Colonic mucosa (tissue), 4 donors: ENCODE measurements around the gene SYT2. TPM values are rescaled to one million over a fixed set of nuclear protein-coding genes. Genes with fewer than 3 reads are reported as not detected.
A peak's percentile ranks its signal among the peaks of the same experiment; 100 is the strongest.

Experiments
- DNase-seq: peaks from one replicate; pipeline ENCODE4 v3.0.0-alpha.2; 2020
- H3K27ac ChIP-seq: fragments of 200-600 bp; one replicate; pipeline ENCODE4 v1.8.0; 2021
- H3K27me3 ChIP-seq: fragments of 200-600 bp; one replicate; pipeline ENCODE4 v1.8.0; 2021
- H3K36me3 ChIP-seq: fragments of 200-600 bp; one replicate; pipeline ENCODE4 v1.8.0; 2021
- H3K4me1 ChIP-seq: fragments of 200-600 bp; one replicate; pipeline ENCODE4 v1.8.0; 2021; ENCODE audit warnings: mild to moderate bottlenecking
- H3K4me3 ChIP-seq: fragments of 200-600 bp; one replicate; pipeline ENCODE4 v1.8.0; 2021
- H3K9ac ChIP-seq, 2 donors: one replicate each; pipeline ENCODE4 v1.7.0; 2013; ENCODE audit warnings: control low read depth in 2 of 2, low read depth in 2 of 2, low read length in 2 of 2
- H3K9me3 ChIP-seq: fragments of 200-600 bp; one replicate; pipeline ENCODE4 v1.8.0; 2021
- intact Hi-C: fragments of 100-400 bp; cut with DNase I; formaldehyde crosslinking; loops from one replicate; pipeline ENCODE4 v1.14.1; 2022
- total RNA-seq, 2 donors: library from RNA; stranded (reverse); fragmentation: NEBNext Ultra II Directional in 1 of 2; extraction: Animal tissue kit (Norgen Biotek cat#: 25700) in 1 of 2; gene quantifications; one replicate each; pipeline ENCODE4 v1.2.1, GENCODE V29; 2021
- TF ChIP-seq, protein P1 (sequence below): fragments of 200-600 bp; IDR thresholded peaks from one replicate; pipeline ENCODE4 v1.8.0; 2022; ENCODE audit warnings: antibody characterized with exemption, mild to moderate bottlenecking
- donor health status: healthy.
- donor health status: DM: no; HTN: no; CAD: no.
- donor health status: DM: no; HTN: no; CAD: no.

SYT2 gene
- total RNA-seq, 2 donors from 2014 or later: 0.15 to 0.19 TPM

DNA sequence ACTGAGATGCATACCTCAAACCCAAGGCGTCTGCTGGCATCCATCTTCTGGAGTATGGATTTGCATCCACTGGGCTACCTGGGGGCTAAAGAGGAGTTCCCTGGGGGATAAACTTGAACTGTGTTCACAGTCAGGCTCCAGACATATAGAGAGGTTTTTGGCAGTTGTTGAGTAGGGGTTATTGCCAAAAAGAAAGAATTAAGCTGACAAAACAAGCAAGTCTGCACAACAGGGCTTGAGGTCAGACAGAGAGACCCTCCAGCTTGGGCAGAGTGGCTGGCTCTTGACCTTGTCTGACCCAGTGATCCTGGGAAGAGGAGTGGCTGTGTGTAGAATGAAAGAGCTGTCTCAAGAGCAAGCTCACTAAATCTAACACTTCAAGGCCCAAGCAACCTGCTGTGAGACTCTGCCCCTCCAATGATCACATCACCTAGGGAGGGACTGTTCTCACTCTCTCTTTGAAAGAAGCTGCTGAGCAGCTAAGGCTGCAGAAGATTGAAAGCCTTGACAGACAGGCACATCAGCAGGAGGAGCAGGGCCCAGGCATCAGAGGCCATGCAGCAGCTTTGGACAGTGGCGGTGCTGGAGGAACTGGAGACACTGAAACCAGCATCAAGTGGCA lies 61.5 kb downstream of the SYT2 start:
- Histone ChIP-seq H3K27ac (no peak overlapping the region), H3K4me3 (no peak overlapping the region), H3K27me3 (peaks cover 8% of the 10 kb centered on the region), H3K4me1 (no peaks in the 10 kb centered on the region), H3K9ac (no peak overlapping the region), H3K9me3 (no peaks in the 10 kb centered on the region), H3K36me3 (no peaks in the 10 kb centered on the region)
- TF ChIP-seq, protein P1, sequence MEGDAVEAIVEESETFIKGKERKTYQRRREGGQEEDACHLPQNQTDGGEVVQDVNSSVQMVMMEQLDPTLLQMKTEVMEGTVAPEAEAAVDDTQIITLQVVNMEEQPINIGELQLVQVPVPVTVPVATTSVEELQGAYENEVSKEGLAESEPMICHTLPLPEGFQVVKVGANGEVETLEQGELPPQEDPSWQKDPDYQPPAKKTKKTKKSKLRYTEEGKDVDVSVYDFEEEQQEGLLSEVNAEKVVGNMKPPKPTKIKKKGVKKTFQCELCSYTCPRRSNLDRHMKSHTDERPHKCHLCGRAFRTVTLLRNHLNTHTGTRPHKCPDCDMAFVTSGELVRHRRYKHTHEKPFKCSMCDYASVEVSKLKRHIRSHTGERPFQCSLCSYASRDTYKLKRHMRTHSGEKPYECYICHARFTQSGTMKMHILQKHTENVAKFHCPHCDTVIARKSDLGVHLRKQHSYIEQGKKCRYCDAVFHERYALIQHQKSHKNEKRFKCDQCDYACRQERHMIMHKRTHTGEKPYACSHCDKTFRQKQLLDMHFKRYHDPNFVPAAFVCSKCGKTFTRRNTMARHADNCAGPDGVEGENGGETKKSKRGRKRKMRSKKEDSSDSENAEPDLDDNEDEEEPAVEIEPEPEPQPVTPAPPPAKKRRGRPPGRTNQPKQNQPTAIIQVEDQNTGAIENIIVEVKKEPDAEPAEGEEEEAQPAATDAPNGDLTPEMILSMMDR: no peak
- intact Hi-C loops: no loop called here
- no peak for DNase-seq

GRCh38 chr1:202645097-202645476 lies 65.2 kb downstream of the SYT2 start:
- DNase-seq: no peak
- no peak overlapping the region for H3K27ac ChIP-seq
- H3K4me1 ChIP-seq: peaks cover 5% of the 10 kb centered on the region
- TF ChIP-seq, protein P1: no peak
- no peaks in the 10 kb centered on the region for H3K36me3 ChIP-seq
- H3K4me3 ChIP-seq: no peak overlapping the region
- H3K9ac ChIP-seq: no peak overlapping the region
- H3K27me3 ChIP-seq: peaks cover 24% of the 10 kb centered on the region
- H3K9me3 ChIP-seq: no peaks in the 10 kb centered on the region
- intact Hi-C loops: no loop called here

DNA sequence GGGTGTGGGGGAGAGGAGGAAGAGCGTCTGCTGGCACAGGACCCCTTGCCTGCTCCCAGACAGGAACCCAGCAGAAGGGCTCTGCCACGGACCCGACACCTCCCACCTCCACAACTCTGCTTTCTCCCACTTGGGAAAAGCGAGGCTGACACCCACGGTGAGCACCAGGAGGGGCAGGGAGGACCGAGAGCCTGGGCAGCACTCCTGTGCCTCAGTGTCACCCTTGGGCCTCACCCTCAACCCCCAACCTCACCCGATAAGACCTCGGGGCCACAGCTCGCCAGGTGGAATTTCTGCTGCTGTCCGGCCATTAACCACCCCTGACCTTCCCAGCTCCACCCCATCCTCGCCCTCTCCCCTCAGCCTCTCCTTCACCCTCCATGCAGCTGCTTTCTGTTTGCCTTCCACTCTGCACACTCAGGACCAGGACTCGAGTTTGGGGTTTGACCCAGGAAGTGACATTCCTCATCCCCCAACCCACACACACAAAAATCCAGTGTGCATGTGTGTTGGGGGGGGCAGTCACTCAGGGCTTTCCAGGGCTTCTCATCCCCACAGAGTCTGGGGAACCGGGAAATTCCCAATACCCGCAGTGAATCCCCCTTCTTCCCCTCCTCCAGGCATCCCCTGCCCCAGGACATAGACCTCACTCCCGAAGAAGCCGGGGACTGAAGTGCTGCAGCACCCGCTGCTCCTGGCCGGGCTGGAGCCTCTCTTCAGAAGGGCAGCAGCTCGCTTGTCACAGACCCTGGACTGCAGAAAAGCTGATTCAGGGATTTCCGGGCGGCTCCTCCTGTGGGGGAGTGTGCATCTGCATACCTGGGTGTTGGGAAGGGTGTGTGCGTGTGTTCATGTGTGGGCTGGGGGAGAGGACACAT lies 65.8 kb downstream of the SYT2 start:
- intact Hi-C loops: no loop called here
- TF ChIP-seq, protein P1: no peak
- no peak overlapping the region for H3K9ac ChIP-seq
- H3K27me3 ChIP-seq: peaks cover 22% of the 10 kb centered on the region
- no peak overlapping the region for H3K4me3 ChIP-seq
- no peaks in the 10 kb centered on the region for H3K9me3 ChIP-seq
- H3K4me1 ChIP-seq: peaks cover 5% of the 10 kb centered on the region
- H3K27ac ChIP-seq: no peak overlapping the region
- no peaks in the 10 kb centered on the region for H3K36me3 ChIP-seq
- DNase-seq: no peak

GRCh38 chr1:202643397-202644218 lies 66.6 kb downstream of the SYT2 start:
- no peaks in the 10 kb centered on the region for H3K9me3 ChIP-seq
- peaks cover 22% of the 10 kb centered on the region for H3K27me3 ChIP-seq
- intact Hi-C loops: no loop called here
- H3K4me3 ChIP-seq: peak overlapping the region; percentile 27
- no peaks in the 10 kb centered on the region for H3K36me3 ChIP-seq
- H3K4me1 ChIP-seq: peaks cover 5% of the 10 kb centered on the region
- H3K27ac ChIP-seq: no peak overlapping the region
- H3K9ac ChIP-seq: no peak overlapping the region
- DNase-seq: no peak
- TF ChIP-seq, protein P1: no peak

- intact Hi-C loops: no loop called here
- TF ChIP-seq, protein P1: no peak
- Histone ChIP-seq H3K4me1 (peaks cover 5% of the 10 kb centered on the region), H3K4me3 (peak overlapping the region; percentile 27), H3K36me3 (no peaks in the 10 kb centered on the region), H3K27ac (no peak overlapping the region), H3K27me3 (peaks cover 22% of the 10 kb centered on the region), H3K9ac (no peak overlapping the region), H3K9me3 (no peaks in the 10 kb centered on the region)
- DNase-seq: no peak
Observed at GRCh38 chr1:202642619-202643291, 67.5 kb downstream of the SYT2 start.
